Lower leg skin (tissue), 4 donors: Measurements from ENCODE around the gene IPO11. TPM values are rescaled to one million over a fixed set of nuclear protein-coding genes. Genes with fewer than 3 reads are reported as not detected.

ENCODE experiments used
- DNase-seq, 2 donors: peaks; one replicate each; pipeline ENCODE4 v3.0.0-alpha.2; 2019; ENCODE audit warnings: low spot score in 2 of 2
- H3K4me3 ChIP-seq: fragments of 200-600 bp; sonication (generic); 2 replicates; pipeline ENCODE4 v1.5.1; 2017; ENCODE audit warnings: mild to moderate bottlenecking, low read depth; ENCODE audit not compliant: poor library complexity, severe bottlenecking
- CTCF ChIP-seq, 3 donors: fragments of 450-650 bp; IDR thresholded peaks; one replicate each; pipeline ENCODE4 v1.5.1; 2016; ENCODE audit warnings: antibody characterized with exemption in 3 of 3, mild to moderate bottlenecking in 3 of 3, moderate library complexity in 2 of 3
- POLR2A ChIP-seq, 2 donors: fragments of 450-650 bp; IDR thresholded peaks; one replicate each; pipeline ENCODE4 v1.6.1; 2016 to 2017; ENCODE audit warnings: antibody characterized with exemption in 2 of 2, mild to moderate bottlenecking in 1 of 2, moderate library complexity in 1 of 2
- WGBS, 2 donors: methylation state at CpG; one replicate each; pipeline ENCODE4 v1.1.5; 2018; 5-methylcytosine and 5-hydroxymethylcytosine counted together
- intact Hi-C: fragments of 100-400 bp; cut with DNase I; formaldehyde crosslinking; loops from one replicate; pipeline ENCODE4 v1.15.0; 2023; ENCODE audit warnings: low total_unique reads
- total RNA-seq, 4 donors: library from RNA; depleted of rRNA; stranded (reverse); fragments of >200 nt; gene quantifications; one replicate each; pipeline ENCODE4 v1.1.0, GENCODE V29; 2016

The IPO11 gene
- total RNA-seq, 4 donors from 2014 or later = 12.9 to 21.8 (median 15.2) TPM

- no peak for DNase-seq
- intact Hi-C loops = no loop called here
- WGBS, 2 donors = 92 to 95% methylated on average over 1 of the region's 1 CpG
- no peak overlapping the region for H3K4me3 ChIP-seq
- TF ChIP-seq CTCF (IDR thresholded peaks at IDR 0.05) = no peak
- no peak for TF ChIP-seq POLR2A (IDR thresholded peaks at IDR 0.05)
Measured at GRCh38 chr5:62486672-62487071, 74.1 kb downstream of the IPO11 start.

GRCh38 chr5:62488531-62488930, 76.0 kb downstream of the IPO11 start:
- no peak overlapping the region for H3K4me3 ChIP-seq
- DNase-seq = no peak
- TF ChIP-seq POLR2A (IDR thresholded peaks at IDR 0.05) (no peak), CTCF (IDR thresholded peaks at IDR 0.05) (no peak)
- WGBS, 2 donors = 73 to 88% methylated on average over 4 of the region's 4 CpGs
- intact Hi-C loops = no loop called here

- DNase-seq = no peak
- WGBS, 2 donors = 55 to 70% methylated on average over 1 of the region's 1 CpG
- intact Hi-C loops = no loop called here
- TF ChIP-seq CTCF (IDR thresholded peaks at IDR 0.05) (no peak), POLR2A (IDR thresholded peaks at IDR 0.05) (no peak)
- no peak overlapping the region for H3K4me3 ChIP-seq
Measured at GRCh38 chr5:62489471-62489870, 76.9 kb downstream of the IPO11 start.

GRCh38 chr5:62494772-62495171, 82.2 kb downstream of the IPO11 start:
- DNase-seq = no peak
- WGBS, 2 donors = 98% methylated on average over 1 of the region's 1 CpG
- TF ChIP-seq POLR2A (IDR thresholded peaks at IDR 0.05) = no peak
- TF ChIP-seq CTCF (IDR thresholded peaks at IDR 0.05) = no peak
- H3K4me3 ChIP-seq = no peak overlapping the region
- intact Hi-C loops = no loop called here

GRCh38 chr5:62496876-62497275, 84.3 kb downstream of the IPO11 start:
- 91 to 92% methylated on average over 7 of the region's 7 CpGs for WGBS, 2 donors
- DNase-seq = no peak
- TF ChIP-seq CTCF (IDR thresholded peaks at IDR 0.05) (no peak), POLR2A (IDR thresholded peaks at IDR 0.05) (no peak)
- intact Hi-C loops = no loop called here
- H3K4me3 ChIP-seq = no peak overlapping the region

- DNase-seq = no peak
- TF ChIP-seq CTCF (IDR thresholded peaks at IDR 0.05) (no peak), POLR2A (IDR thresholded peaks at IDR 0.05) (no peak)
- intact Hi-C loops = no loop called here
- WGBS, 2 donors = 83% methylated on average over 9 of the region's 9 CpGs
- no peak overlapping the region for H3K4me3 ChIP-seq
Measured at GRCh38 chr5:62498961-62499360, 86.4 kb downstream of the IPO11 start.
